Measurements from ENCODE around the gene SCEL.

SCEL gene

GRCh38 chr13:77687799-77688198 lies 152.3 kb downstream of the SCEL start:
- DNase-seq = no peak

- DNase-seq = no peak
Observed at GRCh38 chr13:77691871-77692270, 156.4 kb downstream of the SCEL start.

- no peak for DNase-seq
Observed at GRCh38 chr13:77692746-77693448, 157.4 kb downstream of the SCEL start.

GRCh38 chr13:77693449-77693940 lies 158.0 kb downstream of the SCEL start:
- no peak for DNase-seq

All from NCI-H2171 (cell line).